HG03469 (cell line): Measurements from ENCODE around the gene ZFP36.
"Not testable (repeated sequence)": the region's sequence is repeated elsewhere in the genome, so short reads cannot be mapped to it uniquely, and the experiment has no call there.

ENCODE experiments used
- ATAC-seq: cut with Tn5 transposase; IDR thresholded peaks from one replicate; pipeline ENCODE4 v1.9.1; 2021; ENCODE audit warnings: mild to moderate bottlenecking, moderate library complexity, moderate number of reproducible peaks; ENCODE audit not compliant: unreplicated experiment

ZFP36 gene, protein sequence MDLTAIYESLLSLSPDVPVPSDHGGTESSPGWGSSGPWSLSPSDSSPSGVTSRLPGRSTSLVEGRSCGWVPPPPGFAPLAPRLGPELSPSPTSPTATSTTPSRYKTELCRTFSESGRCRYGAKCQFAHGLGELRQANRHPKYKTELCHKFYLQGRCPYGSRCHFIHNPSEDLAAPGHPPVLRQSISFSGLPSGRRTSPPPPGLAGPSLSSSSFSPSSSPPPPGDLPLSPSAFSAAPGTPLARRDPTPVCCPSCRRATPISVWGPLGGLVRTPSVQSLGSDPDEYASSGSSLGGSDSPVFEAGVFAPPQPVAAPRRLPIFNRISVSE

DNA sequence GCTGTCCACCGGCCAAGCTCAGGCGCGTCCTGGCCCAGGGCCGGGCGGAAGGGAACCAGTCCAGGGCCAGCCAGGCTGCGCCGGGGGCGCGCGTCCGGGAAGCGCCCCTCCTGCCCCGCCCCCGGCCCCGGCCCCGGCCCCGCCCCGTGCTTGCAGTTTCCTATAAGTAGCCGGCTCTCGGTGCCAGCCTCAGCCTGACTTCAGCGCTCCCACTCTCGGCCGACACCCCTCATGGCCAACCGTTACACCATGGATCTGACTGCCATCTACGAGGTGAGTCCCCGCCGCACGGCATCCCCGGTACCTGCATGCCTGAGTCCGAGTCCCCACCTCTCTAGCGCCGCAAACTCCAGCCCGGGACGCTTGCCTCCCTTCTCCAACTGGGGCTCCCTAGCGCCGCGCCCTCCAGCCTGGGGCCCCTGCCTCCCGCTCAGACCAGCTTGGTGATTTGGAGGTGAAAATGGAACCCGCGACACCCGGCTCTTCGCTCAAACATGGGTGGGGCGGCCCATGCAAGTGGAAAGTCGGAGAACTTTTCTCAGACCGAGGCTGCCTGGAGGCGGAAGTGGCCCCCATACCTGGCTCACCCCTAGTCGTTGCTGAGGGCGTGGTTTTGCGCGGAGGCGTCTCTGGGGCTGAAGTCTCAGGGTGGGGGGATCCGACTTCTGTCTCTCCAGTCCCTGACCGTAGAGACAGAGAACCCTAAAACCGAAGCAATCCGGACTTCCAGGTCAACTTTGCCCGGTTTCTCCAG, at the start of gene ZFP36:
Gene ZFP36, plus strand, starts transcription at position 192 of the 754 bp plus-strand sequence. Its CDS starts 58 bp downstream, at position 250.
- no peak for ATAC-seq

DNA sequence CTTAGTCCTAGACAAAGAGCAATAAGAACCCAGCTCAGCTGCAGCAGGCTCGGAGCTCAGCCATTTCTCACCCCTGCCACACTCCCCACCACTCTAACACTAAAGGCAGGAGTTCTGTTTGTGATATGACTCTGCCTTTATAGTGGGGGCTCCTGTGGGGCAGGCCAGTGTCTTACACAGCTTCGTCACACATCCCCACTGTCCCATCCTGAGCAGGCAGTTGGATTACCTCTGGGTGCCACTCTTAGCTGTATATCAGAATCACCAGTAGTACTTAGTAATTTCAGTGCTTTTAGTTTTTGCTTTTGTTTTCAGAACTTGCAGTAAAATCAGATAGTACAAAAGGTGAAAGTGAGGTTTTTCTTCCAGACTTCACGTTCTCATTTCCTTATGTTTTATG, 47.6 kb upstream of the ZFP36 start:
- ATAC-seq: no peak

DNA sequence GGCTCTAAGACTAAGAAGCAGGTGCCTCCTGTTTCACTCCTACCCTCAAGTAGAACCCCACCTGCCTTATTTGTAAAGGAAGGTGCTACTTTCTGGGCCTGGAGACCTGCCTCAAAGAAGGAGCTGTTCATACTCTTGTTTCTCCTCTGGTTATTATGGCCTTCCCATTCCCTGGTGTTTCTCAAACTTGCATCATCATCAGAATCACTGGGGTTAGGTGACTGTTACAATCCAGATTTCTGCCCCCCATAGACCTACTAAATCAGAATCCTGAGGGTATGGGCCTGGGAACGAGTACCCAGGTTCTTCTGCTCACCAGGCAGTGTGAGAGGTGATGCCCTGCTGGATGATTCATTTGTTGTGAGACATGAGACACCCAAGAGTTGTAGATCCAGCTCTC, 46.0 kb upstream of the ZFP36 start:
- ATAC-seq: no peak

DNA sequence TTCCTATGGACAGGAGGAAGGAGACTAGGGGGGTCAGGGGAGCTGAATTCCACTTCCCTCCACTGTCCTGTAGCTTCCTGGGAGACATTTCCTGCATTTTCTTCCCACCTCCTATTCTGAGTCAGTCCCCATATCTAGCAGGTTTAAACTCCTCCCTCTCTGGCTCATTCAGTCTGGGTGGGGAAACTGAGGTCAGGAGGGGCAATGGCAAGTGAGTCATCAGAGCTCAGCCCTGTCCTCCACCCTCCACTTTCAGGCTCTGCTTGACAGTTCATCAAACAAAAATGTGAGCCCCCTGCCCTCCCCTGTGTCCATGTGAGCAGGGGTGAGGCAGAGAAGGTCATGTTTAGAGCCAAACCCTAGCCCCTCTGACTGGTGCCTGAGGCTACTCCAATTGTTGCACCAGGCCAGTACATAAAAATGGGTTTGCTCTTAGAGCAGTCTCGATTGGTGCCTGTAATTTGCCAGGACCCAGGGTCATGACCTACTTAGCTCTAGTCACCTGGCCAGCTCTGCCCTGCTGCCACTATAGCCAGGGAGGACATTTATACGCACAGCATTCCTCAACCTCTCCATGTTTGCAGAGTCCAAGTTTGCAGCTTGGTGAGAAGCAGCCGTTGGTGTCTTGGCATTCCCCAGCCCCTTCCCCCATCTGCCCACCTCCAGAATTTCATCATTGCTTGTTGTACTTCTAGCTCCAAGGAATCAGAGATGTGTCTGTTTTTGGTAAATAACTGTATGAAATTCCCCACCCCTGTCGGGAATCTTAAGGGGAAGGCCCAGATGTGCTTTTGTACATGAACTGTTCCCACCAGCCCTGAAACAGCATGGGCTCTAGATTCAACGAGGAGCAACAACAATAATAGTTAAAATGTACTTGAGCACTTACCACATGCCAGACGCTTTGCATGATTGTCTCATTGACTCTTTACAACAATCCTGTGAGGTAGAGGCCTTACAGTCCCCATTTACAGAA, 43.7 kb upstream of the ZFP36 start:
- ATAC-seq: no peak

DNA sequence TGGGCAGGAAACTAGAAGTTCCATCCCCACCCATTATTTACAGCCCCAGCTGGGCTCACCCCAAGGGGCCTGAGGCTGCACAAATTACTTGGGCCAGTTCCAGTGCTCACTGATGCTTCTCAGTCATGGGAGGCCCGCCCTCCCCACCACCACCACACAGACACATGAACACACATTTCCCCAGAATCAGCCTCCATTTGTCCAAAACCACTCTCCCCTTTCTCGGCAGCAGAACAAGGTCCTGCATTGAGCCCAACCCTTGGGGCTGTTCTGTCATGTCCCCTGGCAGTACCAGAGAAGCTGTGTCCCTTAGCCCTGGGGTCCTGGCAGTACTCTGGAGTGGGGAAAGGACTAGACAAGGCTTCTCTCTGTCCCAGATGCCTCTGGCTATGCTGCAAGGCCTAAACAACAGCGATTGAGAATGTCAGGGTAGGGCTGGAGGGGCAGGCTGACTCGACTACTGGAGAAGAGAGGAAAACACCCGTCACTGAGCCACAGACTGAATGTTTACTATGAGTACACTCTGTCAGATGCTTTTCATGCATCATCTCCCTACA, 42.7 kb upstream of the ZFP36 start:
- no peak for ATAC-seq

DNA sequence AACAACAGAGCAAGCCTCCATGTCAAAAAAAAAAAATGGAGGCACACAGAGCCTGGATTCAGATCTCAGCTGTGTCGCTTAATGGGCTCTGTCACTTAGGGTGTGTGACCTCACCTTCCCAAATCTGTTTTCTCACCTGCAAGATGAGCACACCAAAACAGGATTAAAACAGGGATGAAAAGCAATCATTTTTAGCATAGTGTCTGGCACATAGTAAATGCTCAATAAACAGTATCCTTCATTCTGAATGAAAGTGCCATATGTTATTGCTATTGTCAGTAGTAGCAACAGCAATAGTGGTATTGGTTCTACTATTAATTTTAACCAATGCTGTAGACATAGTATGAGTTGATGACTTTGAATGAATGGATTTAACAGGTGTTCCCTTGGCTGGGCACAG, 41.1 kb upstream of the ZFP36 start:
- ATAC-seq: no peak

DNA sequence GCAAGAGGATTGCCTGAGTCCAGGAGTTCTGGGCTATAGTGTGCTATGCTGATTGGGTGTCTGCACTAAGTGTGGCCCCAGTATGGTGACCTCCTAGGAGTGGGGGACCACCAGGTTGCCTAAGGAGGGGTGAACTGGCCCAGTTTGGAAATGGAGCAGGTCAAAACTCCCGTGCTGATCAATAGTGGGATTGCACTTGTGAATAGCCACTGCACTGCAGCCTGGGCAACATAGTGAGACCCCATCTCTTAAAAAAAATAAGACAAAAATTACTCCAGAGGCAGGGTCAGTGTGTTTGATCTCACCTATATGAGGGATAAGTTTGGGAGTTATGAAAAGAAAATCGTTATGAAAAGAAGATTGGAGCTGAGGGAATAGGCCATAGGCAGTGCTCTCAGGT, 37.4 kb upstream of the ZFP36 start:
- ATAC-seq: no peak

DNA sequence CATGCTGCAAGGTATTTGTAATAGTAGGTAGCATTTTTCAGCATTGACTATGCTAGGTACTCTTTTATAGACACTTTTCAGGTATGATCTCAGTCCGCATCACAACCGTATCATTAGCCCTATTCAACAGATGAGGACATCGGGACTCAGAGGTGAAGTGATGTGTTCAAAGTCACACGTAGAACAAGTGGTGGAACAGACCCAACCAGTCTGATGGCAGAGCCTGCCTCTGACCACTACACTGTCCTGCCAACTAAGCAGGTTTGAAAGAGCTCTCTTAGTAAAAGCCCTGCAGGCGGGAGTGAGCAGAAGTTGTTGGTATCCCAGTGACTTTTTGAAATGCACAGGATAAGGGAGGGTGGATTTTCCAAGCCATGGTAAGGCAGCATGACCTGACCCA, 35.9 kb upstream of the ZFP36 start:
- ATAC-seq: no peak

DNA sequence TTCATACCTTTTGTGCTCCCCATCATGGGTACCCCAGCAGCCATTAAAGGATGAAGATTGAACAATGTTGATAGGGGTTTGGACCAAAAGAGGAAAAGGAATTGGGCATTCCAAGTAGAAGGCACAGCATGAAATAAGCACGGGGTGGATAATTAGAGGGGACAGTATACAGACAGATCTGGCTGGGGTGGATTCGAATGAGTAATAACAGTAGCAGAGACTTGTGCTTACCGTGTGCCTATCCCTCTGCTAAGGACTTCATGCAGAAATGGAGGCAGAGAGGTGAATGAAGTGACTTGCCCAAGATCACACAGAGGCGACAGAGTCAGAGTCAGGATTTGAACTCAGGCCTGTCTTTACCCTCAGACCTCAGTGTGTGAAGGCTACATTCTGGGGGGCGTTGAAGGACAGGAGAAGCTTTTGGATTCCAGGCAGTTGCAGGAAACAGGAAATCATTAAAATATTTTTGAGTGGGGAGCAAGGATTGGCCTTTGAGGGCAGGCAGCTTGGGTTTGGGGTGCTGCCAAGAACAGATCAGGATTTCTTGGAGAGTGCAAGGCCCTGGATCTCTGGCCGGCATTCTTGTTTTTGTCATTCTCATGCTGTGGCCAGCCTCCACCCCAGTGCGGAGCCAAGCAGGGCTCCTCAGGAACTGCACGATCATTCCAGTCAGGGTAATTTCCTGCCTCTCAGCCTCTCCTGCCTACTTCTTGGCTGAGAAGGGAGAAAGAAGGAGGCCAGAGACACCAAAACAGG, 34.4 kb upstream of the ZFP36 start:
- no peak for ATAC-seq

DNA sequence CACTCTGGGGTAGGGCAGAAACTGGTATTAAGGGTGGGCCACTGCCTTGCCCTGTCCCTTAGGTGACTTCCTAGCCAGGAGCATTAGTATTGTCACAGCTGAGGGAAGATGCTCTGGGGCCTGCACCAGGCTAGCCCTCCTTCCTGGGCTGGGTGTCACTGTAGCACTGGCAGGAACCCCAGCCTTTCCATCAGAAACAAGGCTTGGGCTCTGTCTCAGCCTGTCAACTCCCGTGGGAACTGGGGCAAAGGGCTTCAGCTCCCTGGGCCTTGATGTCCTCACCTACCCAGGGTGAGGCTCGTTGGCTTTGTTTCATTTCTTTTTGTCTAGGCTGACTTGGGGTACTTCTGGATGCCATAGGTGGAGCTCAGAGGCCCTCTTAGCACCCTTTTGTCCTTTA, 33.7 kb upstream of the ZFP36 start:
- ATAC-seq: no peak

DNA sequence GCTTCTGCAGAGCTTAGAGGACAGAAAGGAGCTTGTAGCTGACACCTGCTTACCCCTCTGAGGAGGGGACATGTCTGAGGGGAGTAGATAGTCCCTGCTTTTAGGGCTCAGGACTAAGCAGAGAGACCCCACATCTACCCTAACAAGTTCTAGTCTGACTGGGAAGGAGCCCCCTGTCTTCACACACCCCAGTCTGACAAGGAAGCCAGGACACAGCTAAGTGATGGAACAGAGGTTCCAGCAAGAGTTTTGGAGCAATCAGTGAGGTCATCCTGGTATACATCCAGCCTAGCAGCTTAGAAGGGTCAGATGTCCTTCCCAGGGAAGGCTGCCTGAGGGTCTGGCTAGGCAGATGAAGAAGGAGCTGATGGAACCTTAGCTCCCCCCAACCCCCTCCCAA, 30.7 kb upstream of the ZFP36 start:
- no peak for ATAC-seq

DNA sequence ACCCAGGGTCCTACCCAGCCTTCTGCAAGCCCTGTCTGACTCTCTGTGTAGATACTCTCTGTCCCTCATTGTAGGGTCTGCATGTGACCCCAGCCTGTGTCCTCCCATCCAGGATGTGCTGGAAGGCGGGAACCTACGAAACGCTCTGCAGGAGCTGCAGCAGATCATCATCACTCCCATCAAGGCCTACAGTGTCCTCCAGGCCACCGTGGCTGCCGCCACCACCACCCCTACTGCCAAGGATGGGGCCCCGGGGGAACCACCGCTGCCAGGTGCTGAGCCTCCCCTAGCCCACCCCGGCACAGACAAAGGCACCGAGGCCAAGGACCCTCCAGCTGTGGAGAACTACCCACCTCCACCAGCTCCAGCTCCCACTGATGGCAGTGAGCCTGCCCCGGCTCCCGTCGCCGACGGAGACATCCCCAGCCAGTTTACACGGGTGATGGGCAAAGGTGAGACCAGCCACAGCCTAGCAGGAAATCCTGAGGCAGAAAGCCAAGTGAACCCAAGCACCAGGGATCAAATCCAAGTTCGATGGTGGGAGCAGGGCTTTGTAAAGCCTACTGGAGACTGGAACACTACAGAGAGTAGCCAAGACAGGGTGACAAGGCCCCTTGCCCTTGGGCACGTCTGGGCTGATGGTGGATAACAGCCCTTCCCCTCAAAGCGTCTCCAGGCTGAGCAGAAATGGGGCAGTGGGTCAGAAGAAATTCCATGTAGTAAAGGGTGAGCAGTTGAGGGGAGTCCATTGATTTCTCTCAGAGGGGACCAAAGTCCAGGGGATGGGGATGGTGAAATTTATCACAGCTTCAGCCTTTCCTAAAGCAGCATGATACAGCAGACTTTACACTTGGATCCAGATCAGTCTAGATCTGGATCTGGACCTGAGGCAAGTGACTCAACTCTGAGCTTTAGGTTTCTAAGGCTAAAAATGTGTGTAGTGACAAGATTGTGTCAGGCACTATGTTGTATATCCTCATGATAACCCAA, 29.0 kb upstream of the ZFP36 start:
- ATAC-seq: no peak

DNA sequence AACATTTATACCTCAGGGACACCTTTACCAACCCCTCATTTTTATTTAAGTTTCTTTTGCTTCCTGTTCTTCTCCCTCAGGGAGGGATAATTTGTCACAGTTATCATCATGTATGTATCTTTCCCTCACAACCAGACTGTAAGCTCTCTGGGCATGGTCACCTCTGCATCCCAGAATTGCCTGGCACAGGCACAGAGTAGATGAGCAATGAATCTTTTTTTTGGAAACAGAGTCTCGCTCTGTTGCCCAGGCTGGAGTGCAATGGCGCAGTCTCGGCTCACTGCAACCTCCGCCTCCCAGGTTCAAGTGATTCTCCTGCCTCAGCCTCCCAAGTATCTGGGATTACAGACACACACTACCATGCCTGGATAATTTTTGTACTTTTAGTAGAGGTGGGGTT, 27.3 kb upstream of the ZFP36 start:
- ATAC-seq: not testable (repeated sequence)

DNA sequence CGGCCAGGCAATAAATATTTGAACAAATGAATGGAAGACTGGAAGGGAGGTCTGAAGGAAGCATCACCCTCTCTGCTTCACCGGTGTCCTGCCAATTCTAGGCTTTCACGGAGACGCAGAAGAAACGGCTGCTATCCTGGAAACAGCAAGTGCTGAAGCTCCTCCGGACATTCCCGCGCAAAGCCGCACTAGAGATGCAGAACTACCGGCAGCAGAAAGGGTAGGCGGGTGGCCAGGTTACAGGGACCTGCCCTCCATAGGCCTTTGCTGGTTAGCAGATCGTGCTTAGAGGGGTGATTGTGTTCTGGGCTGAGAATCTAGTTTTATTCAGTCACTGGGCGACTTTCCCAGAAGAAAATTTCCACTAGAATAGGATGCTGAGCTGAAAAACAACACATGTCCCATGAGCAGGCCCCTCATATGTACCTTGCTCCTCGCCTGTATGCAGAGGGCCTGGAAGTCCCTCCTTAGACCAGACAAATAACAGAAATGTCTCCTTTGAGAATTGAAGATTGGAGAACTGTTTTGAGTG, 26.7 kb upstream of the ZFP36 start:
- no peak for ATAC-seq

DNA sequence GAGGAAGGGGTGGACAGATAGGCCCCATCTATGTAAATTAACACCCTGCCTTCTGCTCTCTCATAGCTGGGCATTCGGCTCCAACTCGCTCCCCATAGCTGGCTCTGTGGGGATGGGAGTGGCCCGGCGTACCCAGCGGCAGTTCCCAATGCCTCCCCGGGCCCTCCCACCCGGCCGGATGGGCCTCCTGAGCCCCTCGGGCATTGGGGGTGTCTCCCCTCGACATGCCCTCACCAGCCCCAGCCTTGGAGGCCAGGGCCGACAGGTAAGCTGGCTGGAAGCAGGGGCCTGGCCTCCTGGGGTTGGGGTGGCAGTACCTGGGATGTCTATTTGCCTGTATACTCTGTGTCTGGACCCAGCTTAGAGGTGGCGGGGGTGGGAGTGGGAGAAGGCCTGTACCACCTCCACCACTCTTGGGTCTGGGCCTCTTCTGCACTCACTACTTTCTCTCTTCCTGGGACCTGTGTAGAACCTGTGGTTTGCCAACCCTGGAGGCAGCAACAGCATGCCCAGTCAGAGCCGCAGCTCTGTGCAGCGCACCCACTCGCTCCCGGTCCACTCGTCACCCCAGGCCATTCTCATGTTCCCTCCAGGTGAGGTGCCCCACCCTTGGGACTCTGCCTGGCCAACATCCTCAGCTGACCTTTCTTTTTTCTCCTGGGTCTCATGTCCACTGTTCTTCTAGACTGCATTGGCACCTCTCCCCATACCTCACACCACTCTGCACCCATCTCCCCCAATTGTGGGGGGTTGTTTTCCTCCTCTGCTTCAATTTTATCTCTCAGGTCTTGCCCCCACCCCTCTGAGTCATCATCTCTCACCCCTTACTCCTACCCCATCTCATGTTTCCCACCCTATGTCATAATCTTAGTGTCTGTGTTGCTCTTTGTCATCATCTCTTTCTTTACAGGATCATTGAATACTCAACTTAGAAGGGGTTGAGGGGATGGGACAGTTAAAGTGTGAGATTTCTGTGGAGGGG, 25.8 kb upstream of the ZFP36 start:
- no peak for ATAC-seq

DNA sequence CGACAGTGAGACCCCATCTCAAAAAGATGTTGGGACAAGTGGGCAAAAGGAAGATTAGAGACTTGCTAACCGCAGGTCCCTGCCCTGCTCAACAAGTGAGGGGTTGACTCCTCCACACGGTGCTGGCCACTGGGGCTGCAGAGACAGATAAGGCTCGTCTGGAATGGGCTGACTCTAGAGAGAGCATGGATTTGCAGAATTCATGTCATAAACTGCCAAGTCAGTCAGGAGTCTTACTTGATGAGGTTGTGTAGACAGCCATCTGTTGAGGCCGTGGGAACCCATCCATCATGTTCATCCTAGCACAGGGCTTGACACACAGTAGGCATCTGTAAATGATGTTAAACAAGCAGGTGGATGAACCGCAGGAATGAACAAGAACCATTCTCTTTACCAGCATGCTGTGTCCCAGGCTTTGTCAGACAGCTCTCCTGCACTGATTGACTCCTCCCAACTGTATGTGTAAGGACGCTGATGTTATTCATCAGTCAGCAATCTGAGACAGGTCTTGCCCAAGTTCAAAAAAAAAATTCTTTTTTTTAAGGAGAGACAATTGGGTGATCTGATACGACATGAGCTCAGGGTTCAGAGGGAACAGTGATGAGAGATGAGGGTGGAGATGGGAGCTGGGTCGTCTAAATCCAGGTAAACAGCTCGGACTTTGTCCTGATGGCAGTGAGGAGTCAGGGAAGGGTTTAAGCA, 24.6 kb upstream of the ZFP36 start:
- no peak for ATAC-seq
